ENCODE data around the gene FLOT2.

The FLOT2 gene

GRCh38 chr17:28920201-28920600, 22.7 kb upstream of the FLOT2 start:
- H3K9me3 ChIP-seq (ENCODE audit: control insufficient read depth, insufficient read depth, low read length): no peaks in the 10 kb centered on the region
- H3K4me3 ChIP-seq (ENCODE audit: low read length): no peak overlapping the region
- H3F3A ChIP-seq (ENCODE audit: control insufficient read depth, insufficient read depth): peaks cover 10% of the 10 kb centered on the region
- H3K27me3 ChIP-seq (ENCODE audit: control insufficient read depth, low read length): no peaks in the 10 kb centered on the region
- H3K4me1 ChIP-seq (ENCODE audit: control insufficient read depth, low read length): no peaks in the 10 kb centered on the region
- no peak overlapping the region for H3K27ac ChIP-seq (ENCODE audit: low read depth, low read length)
- H3K4me2 ChIP-seq (ENCODE audit: low read length): no peak overlapping the region
- peaks cover 13% of the 10 kb centered on the region for H3K79me2 ChIP-seq (ENCODE audit: control insufficient read depth, low read length)
- H3K9me2 ChIP-seq (replicated peaks; ENCODE audit: control insufficient read depth, low read length): no peaks in the 10 kb centered on the region
- peaks cover 85% of the 10 kb centered on the region for H3K36me3 ChIP-seq (ENCODE audit: control insufficient read depth, low read length)
- H4K20me1 ChIP-seq (ENCODE audit: control insufficient read depth, insufficient read depth, low read depth, low read length): no peaks in the 10 kb centered on the region
- TF ChIP-seq CTCF (IDR thresholded peaks at IDR 0.05; ENCODE audit: low read depth, low read length, poor library complexity, severe bottlenecking) (no peak), EZH2phosphoT487 (IDR thresholded peaks at IDR 0.05; ENCODE audit: borderline replicate concordance, low read length) (no peak)

GRCh38 chr17:28918295-28918694, 20.8 kb upstream of the FLOT2 start:
- Histone ChIP-seq H3K79me2 (ENCODE audit: control insufficient read depth, low read length) (no peaks in the 10 kb centered on the region), H3K9me2 (replicated peaks; ENCODE audit: control insufficient read depth, low read length) (no peaks in the 10 kb centered on the region), H3K27ac (ENCODE audit: low read depth, low read length) (no peak overlapping the region), H3F3A (ENCODE audit: control insufficient read depth, insufficient read depth) (peaks cover 10% of the 10 kb centered on the region), H3K27me3 (ENCODE audit: control insufficient read depth, low read length) (no peaks in the 10 kb centered on the region), H3K4me2 (ENCODE audit: low read length) (no peak overlapping the region), H3K4me3 (ENCODE audit: low read length) (no peak overlapping the region), H4K20me1 (ENCODE audit: control insufficient read depth, insufficient read depth, low read depth, low read length) (no peaks in the 10 kb centered on the region; the same call in 1 of the 2 replicates), H3K4me1 (ENCODE audit: control insufficient read depth, low read length) (no peaks in the 10 kb centered on the region), H3K36me3 (ENCODE audit: control insufficient read depth, low read length) (peaks cover 88% of the 10 kb centered on the region), H3K9me3 (ENCODE audit: control insufficient read depth, insufficient read depth, low read length) (no peaks in the 10 kb centered on the region)
- no peak for TF ChIP-seq EZH2phosphoT487 (IDR thresholded peaks at IDR 0.05; ENCODE audit: borderline replicate concordance, low read length)
- TF ChIP-seq CTCF (IDR thresholded peaks at IDR 0.05; ENCODE audit: low read depth, low read length, poor library complexity, severe bottlenecking): no peak

DNA sequence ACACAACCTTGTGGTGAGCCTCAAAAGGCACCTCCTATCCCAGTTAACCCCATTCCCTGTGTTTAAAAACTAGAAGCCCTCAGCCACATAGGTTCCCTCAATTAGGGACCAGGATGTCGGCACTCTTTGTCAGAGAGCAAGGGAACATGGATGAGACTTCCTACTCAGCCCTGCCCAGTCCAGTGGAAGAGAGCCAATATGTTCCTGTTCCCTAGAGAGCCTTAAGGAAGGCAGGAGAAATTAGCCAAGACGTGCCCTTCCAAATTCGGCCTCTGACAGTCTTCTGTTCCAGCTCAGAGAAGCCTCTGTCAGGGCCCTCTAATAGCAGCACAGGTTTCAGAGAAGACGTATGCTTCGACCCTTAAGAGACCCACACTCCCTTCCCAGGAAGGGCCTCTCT, 19.9 kb upstream of the FLOT2 start:
- H4K20me1 ChIP-seq (ENCODE audit: control insufficient read depth, insufficient read depth, low read depth, low read length): no peaks in the 10 kb centered on the region; the same call in 1 of the 2 replicates
- no peaks in the 10 kb centered on the region for H3K4me1 ChIP-seq (ENCODE audit: control insufficient read depth, low read length)
- no peaks in the 10 kb centered on the region for H3K79me2 ChIP-seq (ENCODE audit: control insufficient read depth, low read length)
- peaks cover 10% of the 10 kb centered on the region for H3F3A ChIP-seq (ENCODE audit: control insufficient read depth, insufficient read depth)
- no peak overlapping the region for H3K27ac ChIP-seq (ENCODE audit: low read depth, low read length)
- H3K4me3 ChIP-seq (ENCODE audit: low read length): no peak overlapping the region
- H3K9me2 ChIP-seq (replicated peaks; ENCODE audit: control insufficient read depth, low read length): no peaks in the 10 kb centered on the region
- H3K36me3 ChIP-seq (ENCODE audit: control insufficient read depth, low read length): peaks cover 93% of the 10 kb centered on the region
- H3K27me3 ChIP-seq (ENCODE audit: control insufficient read depth, low read length): no peaks in the 10 kb centered on the region
- no peak overlapping the region for H3K4me2 ChIP-seq (ENCODE audit: low read length)
- TF ChIP-seq EZH2phosphoT487 (IDR thresholded peaks at IDR 0.05; ENCODE audit: borderline replicate concordance, low read length) (no peak), CTCF (IDR thresholded peaks at IDR 0.05; ENCODE audit: low read depth, low read length, poor library complexity, severe bottlenecking) (no peak)
- no peaks in the 10 kb centered on the region for H3K9me3 ChIP-seq (ENCODE audit: control insufficient read depth, insufficient read depth, low read length)

Data from DOHH2 (cell line).